ENCODE results near the gene GRK5. TPM values are rescaled to one million over a fixed set of nuclear protein-coding genes. Genes with fewer than 3 reads are reported as not detected.
"Not testable (repeated sequence)": the region's sequence is repeated elsewhere in the genome, so short reads cannot be mapped to it uniquely, and the experiment has no call there.

GRK5 gene
- total RNA-seq, 1 donor from 2014 or later, result 93.1 TPM

- not testable (repeated sequence) for DNase-seq (ENCODE audit: extremely low read depth, low read depth, low spot score)
These were observed 65.0 kb downstream of the GRK5 start for GRCh38 chr10:119272338-119272734.

GRCh38 chr10:119272736-119273135 is 65.4 kb downstream of the GRK5 start:
- DNase-seq (ENCODE audit: extremely low read depth, low read depth, low spot score), result no peak

- no peak for DNase-seq (ENCODE audit: extremely low read depth, low read depth, low spot score)
These were observed 66.0 kb downstream of the GRK5 start for GRCh38 chr10:119273413-119273812.

- no peak for DNase-seq (ENCODE audit: extremely low read depth, low read depth, low spot score)
These were observed 67.2 kb downstream of the GRK5 start for GRCh38 chr10:119274519-119275045.

- no peak for DNase-seq (ENCODE audit: extremely low read depth, low read depth, low spot score)
These were observed 67.7 kb downstream of the GRK5 start for GRCh38 chr10:119275085-119275484.

GRCh38 chr10:119276194-119276593 is 68.8 kb downstream of the GRK5 start:
- not testable (repeated sequence) for DNase-seq (ENCODE audit: extremely low read depth, low read depth, low spot score)

GRCh38 chr10:119278126-119278709 is 70.8 kb downstream of the GRK5 start:
- no peak for DNase-seq (ENCODE audit: extremely low read depth, low read depth, low spot score)

- DNase-seq (ENCODE audit: extremely low read depth, low read depth, low spot score), result no peak
These were observed 72.1 kb downstream of the GRK5 start for GRCh38 chr10:119279441-119279840.

GRCh38 chr10:119281581-119282071 is 74.3 kb downstream of the GRK5 start:
- DNase-seq (ENCODE audit: extremely low read depth, low read depth, low spot score), result no peak

- DNase-seq (ENCODE audit: extremely low read depth, low read depth, low spot score), result no peak
These were observed 75.1 kb downstream of the GRK5 start for GRCh38 chr10:119282446-119282845.

GRCh38 chr10:119283387-119283786 is 76.0 kb downstream of the GRK5 start:
- DNase-seq (ENCODE audit: extremely low read depth, low read depth, low spot score), result no peak

GRCh38 chr10:119283818-119284217 is 76.4 kb downstream of the GRK5 start:
- no peak for DNase-seq (ENCODE audit: extremely low read depth, low read depth, low spot score)

GRCh38 chr10:119284679-119285096 is 77.3 kb downstream of the GRK5 start:
- no peak for DNase-seq (ENCODE audit: extremely low read depth, low read depth, low spot score)

GRCh38 chr10:119285495-119286267 is 78.3 kb downstream of the GRK5 start:
- DNase-seq (ENCODE audit: extremely low read depth, low read depth, low spot score), result no peak

- no peak for DNase-seq (ENCODE audit: extremely low read depth, low read depth, low spot score)
These were observed 79.1 kb downstream of the GRK5 start for GRCh38 chr10:119286516-119286915.

- no peak for DNase-seq (ENCODE audit: extremely low read depth, low read depth, low spot score)
These were observed 79.7 kb downstream of the GRK5 start for GRCh38 chr10:119286983-119287633.

- DNase-seq (ENCODE audit: extremely low read depth, low read depth, low spot score), result no peak
These were observed 81.2 kb downstream of the GRK5 start for GRCh38 chr10:119288574-119289001.

- no peak for DNase-seq (ENCODE audit: extremely low read depth, low read depth, low spot score)
These were observed 82.0 kb downstream of the GRK5 start for GRCh38 chr10:119289227-119289920.

- no peak for DNase-seq (ENCODE audit: extremely low read depth, low read depth, low spot score)
These were observed 83.1 kb downstream of the GRK5 start for GRCh38 chr10:119290301-119291048.
